ENCODE measurements around the gene ANKRD66.

The ANKRD66 gene

GRCh38 chr6:46719099-46719498, 27.6 kb upstream of the ANKRD66 start:
- no peaks in the 10 kb centered on the region for H3K27me3 ChIP-seq
- no peaks in the 10 kb centered on the region for H3K4me1 ChIP-seq
- H3K4me3 ChIP-seq (ENCODE audit: low read depth, low read length), result no peak overlapping the region
- TF ChIP-seq CTCF (IDR thresholded peaks at IDR 0.05; ENCODE audit: low read depth, low read length), result no peak
- no peaks in the 10 kb centered on the region for H3K36me3 ChIP-seq
- no peak for DNase-seq
- H3K9me3 ChIP-seq, result no peaks in the 10 kb centered on the region

DNA sequence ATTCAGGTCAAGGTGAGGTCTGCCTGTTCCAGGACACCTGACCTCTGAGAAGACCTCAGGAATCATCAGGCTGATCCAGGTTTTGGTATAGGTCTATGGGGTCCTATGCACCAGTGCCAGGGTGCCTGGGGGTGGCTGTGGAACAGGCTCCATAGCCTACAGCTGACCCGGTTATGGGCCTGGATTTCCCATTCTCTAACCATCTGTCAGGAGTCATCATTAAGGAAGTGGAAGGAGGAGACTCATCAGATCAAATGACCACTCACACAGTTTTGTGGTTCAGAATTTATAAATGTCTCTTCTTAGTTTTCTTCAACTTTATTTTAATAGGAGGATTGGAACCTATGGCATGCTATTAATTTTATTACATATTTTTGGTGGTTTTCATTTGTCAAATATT, 26.3 kb upstream of the ANKRD66 start:
- no peaks in the 10 kb centered on the region for H3K9me3 ChIP-seq
- no peaks in the 10 kb centered on the region for H3K4me1 ChIP-seq
- no peak for TF ChIP-seq CTCF (IDR thresholded peaks at IDR 0.05; ENCODE audit: low read depth, low read length)
- no peaks in the 10 kb centered on the region for H3K27me3 ChIP-seq
- no peak overlapping the region for H3K4me3 ChIP-seq (ENCODE audit: low read depth, low read length)
- DNase-seq, result no peak
- H3K36me3 ChIP-seq, result no peaks in the 10 kb centered on the region

GRCh38 chr6:46729787-46730326, 16.9 kb upstream of the ANKRD66 start:
- Histone ChIP-seq H3K9me3 (no peaks in the 10 kb centered on the region), H3K36me3 (no peaks in the 10 kb centered on the region), H3K27me3 (peaks cover 7% of the 10 kb centered on the region), H3K4me3 (ENCODE audit: low read depth, low read length) (no peak overlapping the region), H3K4me1 (no peaks in the 10 kb centered on the region)
- TF ChIP-seq CTCF (IDR thresholded peaks at IDR 0.05; ENCODE audit: low read depth, low read length), result no peak
- no peak for DNase-seq

DNA sequence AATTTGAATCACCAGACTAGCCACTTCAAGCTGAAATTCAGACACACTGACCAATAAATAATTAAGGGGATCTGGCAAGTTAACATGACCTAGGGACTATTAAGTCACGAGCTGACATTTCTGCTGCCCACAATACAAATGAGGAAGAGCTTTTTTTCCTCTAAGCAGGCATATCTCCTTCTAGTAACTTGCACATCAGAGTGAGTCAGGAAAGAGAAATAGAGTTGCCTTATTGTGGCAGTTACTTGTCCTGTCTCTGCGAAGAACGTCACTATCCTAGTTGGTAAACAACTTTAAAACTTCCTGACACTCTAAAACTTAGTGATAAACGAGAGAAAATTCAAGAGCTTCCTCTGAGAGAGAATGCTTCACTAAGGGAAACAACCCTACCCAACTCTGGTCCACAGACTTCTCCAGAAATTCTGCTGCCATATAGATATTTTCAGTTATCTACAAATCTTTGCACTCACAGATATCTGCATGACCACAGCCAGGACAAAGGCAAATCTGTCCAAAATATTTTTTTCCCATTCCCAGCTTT, 15.7 kb upstream of the ANKRD66 start:
- TF ChIP-seq CTCF (IDR thresholded peaks at IDR 0.05; ENCODE audit: low read depth, low read length), result no peak
- Histone ChIP-seq H3K4me3 (ENCODE audit: low read depth, low read length) (no peak overlapping the region), H3K9me3 (no peaks in the 10 kb centered on the region), H3K36me3 (no peaks in the 10 kb centered on the region), H3K4me1 (no peaks in the 10 kb centered on the region), H3K27me3 (peaks cover 18% of the 10 kb centered on the region)
- no peak for DNase-seq

DNA sequence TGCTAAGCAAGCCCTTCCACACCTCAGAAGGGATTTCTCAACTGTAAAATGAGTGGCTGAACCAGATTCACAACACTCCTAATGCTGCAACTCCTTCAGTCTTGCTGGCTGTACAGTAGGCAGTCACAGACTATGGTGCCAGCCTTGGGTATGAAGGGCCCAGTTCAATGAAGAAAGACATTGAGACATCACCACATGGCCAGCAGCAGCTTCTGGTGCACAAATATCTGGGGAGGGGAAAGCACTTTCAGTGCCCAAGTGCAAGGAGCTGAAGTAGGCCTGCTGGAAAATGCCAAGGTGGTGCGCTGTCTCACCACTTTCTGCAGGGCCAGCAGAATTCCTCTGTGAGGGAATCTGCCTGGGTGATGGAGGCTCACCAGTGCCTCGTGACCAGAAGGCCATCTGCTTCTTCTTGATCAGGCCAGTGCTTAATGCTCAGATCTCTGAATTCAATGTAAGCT, 13.4 kb upstream of the ANKRD66 start:
- TF ChIP-seq CTCF (IDR thresholded peaks at IDR 0.05; ENCODE audit: low read depth, low read length), result no peak
- H3K36me3 ChIP-seq, result no peaks in the 10 kb centered on the region
- no peak for DNase-seq
- no peaks in the 10 kb centered on the region for H3K9me3 ChIP-seq
- no peak overlapping the region for H3K4me3 ChIP-seq (ENCODE audit: low read depth, low read length)
- H3K4me1 ChIP-seq, result no peaks in the 10 kb centered on the region
- peaks cover 25% of the 10 kb centered on the region for H3K27me3 ChIP-seq

GRCh38 chr6:46734867-46735719, 11.6 kb upstream of the ANKRD66 start, which contains the start of gene PLA2G7:
Gene PLA2G7 (minus strand): TSS chr6:46735375. CDS start chr6:46722891, 12,484 bp downstream.
- no peak for TF ChIP-seq CTCF (IDR thresholded peaks at IDR 0.05; ENCODE audit: low read depth, low read length)
- no peak for DNase-seq
- Histone ChIP-seq H3K36me3 (no peaks in the 10 kb centered on the region), H3K27me3 (peaks cover 25% of the 10 kb centered on the region), H3K9me3 (no peaks in the 10 kb centered on the region), H3K4me1 (no peaks in the 10 kb centered on the region), H3K4me3 (ENCODE audit: low read depth, low read length) (no peak within 1 kb of the TSS)

Data from BE2C (cell line).